ENCODE results near the gene KIF3A. TPM values are rescaled to one million over a fixed set of nuclear protein-coding genes. Genes with fewer than 3 reads are reported as not detected.

KIF3A gene
- total RNA-seq, 2 experiments from 2014 or later: 7.1 to 10.6 TPM

DNA sequence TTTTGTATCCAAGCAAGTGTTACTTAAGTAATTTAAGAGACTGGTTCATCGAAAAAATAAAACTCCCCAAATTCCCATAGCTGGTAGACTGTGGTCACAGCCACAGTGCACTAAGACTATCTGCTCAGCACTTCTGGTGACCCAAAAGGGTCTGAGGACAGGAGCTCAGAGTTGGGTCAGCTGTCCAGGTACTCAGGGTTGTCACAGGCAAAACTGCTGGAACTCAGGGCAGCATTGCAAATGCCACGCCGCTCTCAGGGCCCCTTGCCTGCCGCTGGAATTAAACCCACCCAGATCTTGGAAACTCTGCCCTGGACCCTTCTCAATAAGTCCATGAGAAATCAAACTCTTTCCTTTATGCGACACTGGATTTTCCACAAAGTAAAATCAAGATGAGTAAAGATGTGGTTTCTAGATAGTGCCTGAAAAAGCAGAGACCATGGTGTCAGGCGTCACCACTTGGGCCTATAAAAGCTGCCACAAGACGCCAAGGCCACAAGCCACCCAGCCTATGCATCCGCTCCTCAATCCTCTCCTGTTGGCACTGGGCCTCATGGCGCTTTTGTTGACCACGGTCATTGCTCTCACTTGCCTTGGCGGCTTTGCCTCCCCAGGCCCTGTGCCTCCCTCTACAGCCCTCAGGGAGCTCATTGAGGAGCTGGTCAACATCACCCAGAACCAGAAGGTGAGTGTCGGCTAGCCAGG lies 79.5 kb downstream of the KIF3A start, which contains the start of gene IL13:
IL13 (plus strand) TSS at position 498 of the 705 bp plus-strand sequence; CDS start at position 512, 14 bp downstream.
- POLR2A ChIA-PET: interaction anchor here (0.6 to 0.8 kb wide), 3 partner anchors 17 to 300 kb away, joined by 3 read pairs; no protein-coding TSS in a partner anchor
- Mint-ChIP-seq H3K4me3 (no peak within 1 kb of the TSS), H3K36me3 (ENCODE audit: low read depth) (no peaks in the 10 kb centered on the region), H3K27ac (peak within 1 kb of the TSS; percentile 47), H3K4me1 (peaks cover 35% of the 10 kb centered on the region), H3K27me3 (peaks cover 26% of the 10 kb centered on the region), H3K9me3 (ENCODE audit: low read depth) (no peaks in the 10 kb centered on the region)
- CTCF ChIA-PET: interaction anchor here (0.5 to 1.0 kb wide), 4 partner anchors 19 to 168 kb away, joined by 3 to 4 read pairs (median 3); no protein-coding TSS in a partner anchor
- intact Hi-C loops (cut with DNase I, micrococcal nuclease): no loop called here
- DNase-seq (no peak), ATAC-seq (peak; percentile 24)

DNA sequence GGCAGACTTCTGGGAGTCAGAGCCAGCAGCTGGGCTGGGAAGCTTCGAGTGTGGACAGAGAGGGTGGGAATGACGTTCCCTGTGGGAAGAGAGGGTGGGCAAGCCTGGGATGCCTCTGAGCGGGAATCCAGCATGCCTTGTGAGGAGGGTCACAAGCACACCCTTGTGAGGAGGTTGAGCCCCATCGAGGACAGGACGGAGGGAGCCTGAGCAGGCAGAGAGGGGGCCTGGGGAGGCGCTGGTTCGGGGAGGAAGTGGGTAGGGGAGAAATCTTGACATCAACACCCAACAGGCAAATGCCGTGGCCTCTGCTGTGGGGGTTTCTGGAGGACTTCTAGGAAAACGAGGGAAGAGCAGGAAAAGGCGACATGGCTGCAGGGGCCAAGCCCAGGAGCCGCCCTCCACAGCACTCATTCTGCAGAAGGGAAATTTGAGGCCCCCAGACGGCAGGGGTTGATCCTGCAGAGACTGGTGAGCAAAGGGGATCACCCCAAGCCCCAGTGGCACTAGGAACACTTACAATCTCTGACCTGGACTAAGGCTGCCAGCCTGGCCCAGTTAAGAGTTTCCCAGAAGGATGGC lies 80.5 kb downstream of the KIF3A start:
- Mint-ChIP-seq H3K27ac (no peak overlapping the region), H3K4me3 (peak overlapping the region; percentile 33), H3K9me3 (ENCODE audit: low read depth) (peaks cover under 1% of the 10 kb centered on the region), H3K36me3 (ENCODE audit: low read depth) (no peaks in the 10 kb centered on the region), H3K4me1 (peaks cover 29% of the 10 kb centered on the region), H3K27me3 (peaks cover 29% of the 10 kb centered on the region)
- ATAC-seq: no peak
- ChIA-PET CTCF (no interaction called here), POLR2A (no interaction called here)
- no peak for DNase-seq
- intact Hi-C loops (cut with DNase I, micrococcal nuclease): no loop called here

DNA sequence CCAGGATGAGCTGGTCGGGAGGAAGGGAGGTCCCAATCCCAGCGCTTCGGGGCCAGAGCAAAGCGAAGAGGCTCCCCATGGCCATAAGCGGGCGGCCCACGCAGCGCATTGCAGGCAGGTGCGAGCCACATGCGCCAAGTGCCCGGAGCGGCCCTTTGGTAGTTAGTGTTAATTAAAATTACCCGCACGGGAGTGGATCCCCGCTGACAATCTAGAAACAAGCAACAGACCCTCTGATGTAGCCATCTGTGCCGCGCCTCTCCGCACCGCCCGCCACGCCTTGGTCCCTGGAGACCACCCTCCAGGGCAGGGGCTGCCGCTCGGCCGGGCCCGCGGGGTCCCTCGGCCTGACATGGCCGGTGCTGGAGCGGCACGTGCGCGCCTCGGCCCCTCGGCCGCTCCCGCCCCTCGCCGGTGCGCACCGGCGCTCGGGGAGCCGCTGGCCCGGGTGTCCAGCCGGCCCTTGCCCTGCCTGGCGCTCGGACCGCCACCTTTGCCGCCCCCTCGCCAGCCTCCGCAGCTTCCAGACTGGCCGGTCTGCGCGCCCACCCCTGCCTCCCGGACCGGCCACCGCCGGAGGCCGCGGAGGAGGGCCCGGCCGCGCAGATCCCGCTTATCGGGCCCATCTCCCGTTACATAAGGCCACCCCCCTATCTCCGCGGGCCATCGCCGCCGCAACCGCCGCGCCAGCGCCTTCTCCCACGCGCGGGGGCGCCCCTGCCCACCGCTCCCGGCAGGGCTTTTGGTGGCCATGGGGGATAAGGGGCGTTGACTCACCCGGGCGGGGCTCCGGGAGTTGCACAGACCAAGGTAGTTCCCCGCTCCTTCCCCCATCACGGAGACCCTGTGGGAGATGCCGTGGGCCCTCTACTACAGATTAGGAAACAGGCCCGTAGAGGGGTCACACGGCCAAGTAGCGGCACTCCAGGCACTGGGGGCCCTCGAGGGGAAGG lies 81.2 kb downstream of the KIF3A start:
- Mint-ChIP-seq H3K9me3 (ENCODE audit: low read depth) (peaks cover 4% of the 10 kb centered on the region), H3K36me3 (ENCODE audit: low read depth) (no peaks in the 10 kb centered on the region), H3K4me1 (peaks cover 23% of the 10 kb centered on the region), H3K27me3 (peaks cover 34% of the 10 kb centered on the region), H3K27ac (no peak overlapping the region), H3K4me3 (peak overlapping the region; percentile 33)
- ATAC-seq: peak; percentile 49
- peak; percentile 59 for DNase-seq
- intact Hi-C loops (cut with DNase I, micrococcal nuclease): no loop called here
- ChIA-PET CTCF (no interaction called here), POLR2A (no interaction called here)

DNA sequence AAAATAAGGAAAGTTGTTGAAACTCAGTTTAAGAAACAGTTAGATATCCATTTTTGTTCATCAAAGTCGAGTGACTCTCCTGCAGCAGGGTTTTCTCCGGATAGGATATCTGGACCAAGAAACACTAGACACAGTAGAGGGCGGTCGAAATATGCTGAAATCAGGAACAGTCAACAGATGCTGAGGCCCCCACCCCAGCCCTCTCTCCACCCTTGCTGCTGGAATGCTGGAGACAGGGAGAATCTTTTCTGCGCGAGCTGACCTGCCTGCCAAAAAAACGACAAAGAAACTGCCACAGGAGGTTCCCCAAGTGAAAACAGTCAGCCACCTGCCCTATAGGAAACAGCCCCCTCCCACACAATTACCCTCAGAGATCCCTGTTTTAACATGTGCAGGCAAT lies 83.6 kb downstream of the KIF3A start:
- ChIA-PET POLR2A (no interaction called here), CTCF (interaction anchor here (0.6 kb wide), 1 partner anchor 97 kb away, joined by 3 read pairs; the partner anchor contains the start of gene RAD50)
- H3K9me3 Mint-ChIP-seq (ENCODE audit: low read depth): peaks cover 7% of the 10 kb centered on the region
- peaks cover 20% of the 10 kb centered on the region for H3K4me1 Mint-ChIP-seq
- peaks cover 2% of the 10 kb centered on the region for H3K36me3 Mint-ChIP-seq (ENCODE audit: low read depth)
- DNase-seq: no peak
- no peak for ATAC-seq
- H3K4me3 Mint-ChIP-seq: no peak overlapping the region
- peaks cover 36% of the 10 kb centered on the region for H3K27me3 Mint-ChIP-seq
- H3K27ac Mint-ChIP-seq: no peak overlapping the region
- intact Hi-C loops (cut with DNase I, micrococcal nuclease): no loop called here

DNA sequence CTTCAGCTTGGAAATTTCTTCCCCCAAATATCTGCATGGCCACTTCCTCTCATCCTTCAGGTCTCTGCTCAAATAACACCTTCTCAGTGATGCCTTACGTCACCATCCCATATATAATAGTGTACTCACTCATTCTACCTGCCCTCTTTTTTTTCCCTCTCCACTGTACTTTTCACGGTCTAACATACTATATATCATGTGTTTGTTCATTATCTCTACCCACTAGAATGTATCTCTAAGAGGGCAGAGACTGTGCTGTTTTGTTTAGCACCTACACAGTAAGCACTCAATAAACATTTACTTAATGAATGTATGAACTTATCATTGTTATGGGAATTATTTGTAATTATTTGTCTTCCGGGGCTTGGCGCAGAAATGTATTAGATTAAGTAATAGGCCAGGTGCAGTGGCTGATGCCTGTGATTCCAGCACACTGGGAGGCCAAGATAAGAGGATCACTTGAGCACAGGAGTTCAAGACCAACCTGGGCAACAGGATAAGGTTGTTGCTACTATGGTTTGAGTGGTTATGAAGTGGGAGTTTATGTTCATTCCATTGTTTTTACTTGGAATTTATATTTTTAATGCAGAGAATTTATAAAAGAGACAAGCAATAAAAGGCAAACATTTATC lies 85.4 kb downstream of the KIF3A start:
- ChIA-PET CTCF (no interaction called here), POLR2A (no interaction called here)
- no peak overlapping the region for H3K27ac Mint-ChIP-seq
- intact Hi-C loops (cut with DNase I, micrococcal nuclease): no loop called here
- peaks cover 7% of the 10 kb centered on the region for H3K4me1 Mint-ChIP-seq
- ATAC-seq (no peak), DNase-seq (no peak)
- H3K36me3 Mint-ChIP-seq (ENCODE audit: low read depth): peaks cover 9% of the 10 kb centered on the region
- H3K4me3 Mint-ChIP-seq: no peak overlapping the region
- H3K9me3 Mint-ChIP-seq (ENCODE audit: low read depth): peaks cover 20% of the 10 kb centered on the region
- peaks cover 36% of the 10 kb centered on the region for H3K27me3 Mint-ChIP-seq

DNA sequence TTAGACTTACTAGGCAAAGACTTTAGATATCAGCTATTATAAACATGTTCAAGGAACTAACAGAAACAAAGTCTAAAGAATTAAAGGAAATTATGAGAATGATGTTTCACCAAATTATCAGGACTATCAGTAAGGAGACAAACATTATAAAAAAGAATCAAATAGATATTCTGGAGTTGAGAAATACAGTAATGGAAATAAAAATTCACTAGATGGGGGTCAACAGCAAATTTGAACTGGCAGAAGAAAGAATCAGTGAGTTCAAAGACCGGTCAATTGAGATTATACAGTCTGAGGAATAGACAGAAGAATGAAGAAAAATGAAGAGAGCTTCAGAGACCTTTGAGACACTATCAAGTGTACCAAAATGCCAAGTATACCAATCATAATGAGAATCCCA lies 89.0 kb downstream of the KIF3A start:
- no peak for DNase-seq
- intact Hi-C loops (cut with DNase I, micrococcal nuclease): no loop called here
- Mint-ChIP-seq H3K9me3 (ENCODE audit: low read depth) (peaks cover 20% of the 10 kb centered on the region), H3K27ac (no peak overlapping the region), H3K27me3 (peaks cover 18% of the 10 kb centered on the region), H3K4me3 (no peak overlapping the region), H3K4me1 (peaks cover 2% of the 10 kb centered on the region), H3K36me3 (ENCODE audit: low read depth) (peaks cover 24% of the 10 kb centered on the region)
- no peak for ATAC-seq
- POLR2A ChIA-PET: no interaction called here
- CTCF ChIA-PET: interaction anchor here (1.5 kb wide), 1 partner anchor 18 kb away, joined by 3 read pairs; no protein-coding TSS in a partner anchor

DNA sequence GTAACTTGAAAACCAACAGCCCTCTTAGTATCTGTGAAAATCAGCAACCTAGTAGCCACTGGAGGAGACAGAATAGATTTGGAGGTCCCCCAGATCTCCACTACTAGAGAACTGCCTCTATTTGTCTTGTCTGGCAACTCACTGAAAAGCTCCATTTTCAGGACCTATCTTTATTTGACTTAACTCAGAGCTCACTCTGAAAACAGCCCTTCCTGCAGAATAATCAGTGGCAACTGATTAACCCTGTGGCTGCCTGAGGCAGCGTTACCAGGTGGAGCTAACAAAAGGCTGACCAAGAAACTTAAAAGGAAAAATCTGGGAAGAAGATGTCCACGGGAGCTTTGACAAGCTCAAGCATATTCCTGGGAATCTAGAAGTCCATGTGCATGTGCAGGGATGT lies 89.9 kb downstream of the KIF3A start:
- H3K27ac Mint-ChIP-seq: no peak overlapping the region
- H3K27me3 Mint-ChIP-seq: peaks cover 17% of the 10 kb centered on the region
- H3K4me1 Mint-ChIP-seq: peaks cover 11% of the 10 kb centered on the region
- DNase-seq: no peak
- CTCF ChIA-PET: interaction anchor here (1.5 kb wide), 1 partner anchor 19 kb away, joined by 3 read pairs; no protein-coding TSS in a partner anchor
- no peak for ATAC-seq
- H3K4me3 Mint-ChIP-seq: no peak overlapping the region
- H3K36me3 Mint-ChIP-seq (ENCODE audit: low read depth): peaks cover 32% of the 10 kb centered on the region
- POLR2A ChIA-PET: no interaction called here
- peaks cover 20% of the 10 kb centered on the region for H3K9me3 Mint-ChIP-seq (ENCODE audit: low read depth)
- intact Hi-C loops (cut with DNase I, micrococcal nuclease): no loop called here

DNA sequence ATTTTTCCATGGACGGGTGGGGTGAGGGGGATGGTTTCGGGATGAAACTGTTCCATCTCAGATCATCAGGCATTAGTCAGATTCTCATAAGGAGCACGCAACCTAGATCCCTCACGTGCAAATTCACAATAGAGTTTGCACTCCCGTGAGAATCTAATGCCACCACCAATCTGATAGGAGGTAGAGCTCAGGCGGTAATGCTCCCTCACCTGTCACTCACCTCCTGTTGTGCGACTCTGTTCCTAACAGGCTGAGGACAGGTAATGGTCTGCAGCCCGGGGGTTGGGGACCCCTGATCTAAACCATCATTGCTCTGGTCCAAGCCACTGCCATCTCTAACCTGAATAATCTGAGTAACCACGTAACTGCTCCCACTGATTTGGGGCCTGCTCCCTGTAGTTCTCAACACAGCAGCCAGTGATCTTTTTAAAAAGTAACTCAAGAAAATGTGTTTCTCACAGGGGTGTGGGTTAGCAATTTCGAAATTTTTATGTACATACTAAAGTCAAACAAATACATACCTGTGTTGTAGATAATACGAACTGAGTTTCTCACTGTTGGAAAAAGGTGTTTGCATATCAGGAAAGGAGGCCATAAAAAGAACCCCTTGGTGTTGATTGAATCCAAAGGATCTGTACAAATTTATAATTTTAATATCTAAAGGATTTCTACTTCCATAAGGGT lies 90.6 kb downstream of the KIF3A start:
- H3K27ac Mint-ChIP-seq: no peak overlapping the region
- intact Hi-C loops (cut with DNase I, micrococcal nuclease): no loop called here
- H3K27me3 Mint-ChIP-seq: peaks cover 13% of the 10 kb centered on the region
- DNase-seq (no peak), ATAC-seq (no peak)
- POLR2A ChIA-PET: no interaction called here
- peaks cover 18% of the 10 kb centered on the region for H3K4me1 Mint-ChIP-seq
- peaks cover 18% of the 10 kb centered on the region for H3K9me3 Mint-ChIP-seq (ENCODE audit: low read depth)
- CTCF ChIA-PET: interaction anchor here (0.5 kb wide), 1 partner anchor 361 kb away, joined by 3 read pairs; no protein-coding TSS in a partner anchor
- H3K36me3 Mint-ChIP-seq (ENCODE audit: low read depth): peaks cover 39% of the 10 kb centered on the region
- no peak overlapping the region for H3K4me3 Mint-ChIP-seq

DNA sequence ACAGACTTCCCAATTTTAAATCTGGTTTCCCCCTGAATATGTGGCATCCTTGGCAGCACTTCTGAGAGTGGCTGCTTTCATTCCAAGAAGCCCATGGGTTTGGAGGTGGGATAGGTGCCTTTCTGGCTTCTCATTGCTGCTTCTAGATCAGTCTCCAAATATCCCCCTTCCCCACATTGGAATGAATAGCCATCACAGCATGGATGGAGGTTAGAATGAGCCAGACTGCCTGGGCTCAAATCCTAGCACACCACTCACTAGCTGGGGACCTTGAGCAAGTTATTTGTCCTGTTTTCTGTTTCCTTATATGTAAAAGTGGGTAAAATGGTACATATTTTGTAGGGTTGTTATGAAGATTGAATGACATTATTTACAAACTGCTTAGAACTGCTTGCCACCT lies 93.2 kb downstream of the KIF3A start:
- Mint-ChIP-seq H3K27me3 (peaks cover 7% of the 10 kb centered on the region), H3K4me1 (peaks cover 42% of the 10 kb centered on the region), H3K36me3 (ENCODE audit: low read depth) (peaks cover 55% of the 10 kb centered on the region), H3K27ac (no peak overlapping the region), H3K4me3 (no peak overlapping the region), H3K9me3 (ENCODE audit: low read depth) (peaks cover 13% of the 10 kb centered on the region)
- DNase-seq (no peak), ATAC-seq (no peak)
- CTCF ChIA-PET: interaction anchor here (0.6 to 1.6 kb wide), 2 partner anchors 30 to 834 kb away, joined by 3 to 5 read pairs; no protein-coding TSS in a partner anchor
- POLR2A ChIA-PET: no interaction called here
- intact Hi-C loops (cut with DNase I, micrococcal nuclease): loop anchor here in 1 of 2 experiments (5.0 kb wide), 1 partner anchor 178 kb away; no protein-coding TSS in a partner anchor
